SK-N-SH (cell line): ENCODE measurements around the gene KCTD8. TPM values are rescaled to one million over a fixed set of nuclear protein-coding genes. Genes with fewer than 3 reads are reported as not detected.

Source experiments
- CTCF ChIA-PET: fragments of 300-600, 350-600 bp; formaldehyde crosslinking; extraction: SDS; loops from one replicate; lab custom pipeline; 2021; lab: Yijun Ruan, JAX
- POLR2A ChIA-PET: fragments of 350-600 bp; sonication (Branson Sonifier 250); formaldehyde crosslinking; extraction: SDS; loops from one replicate; lab custom pipeline; 2020; ENCODE audit warnings: antibody characterized with exemption, inconsistent platforms; lab: Yijun Ruan, JAX
- DNase-seq: peaks from one replicate; pipeline ENCODE4 v3.0.0; 2012
- H2AFZ ChIP-seq: fragments of 200-600 bp; sonication (generic); 2 replicates; pipeline ENCODE4 v1.8.1; 2016; ENCODE audit warnings: antibody characterized with exemption, mild to moderate bottlenecking, low read depth
- H3F3A ChIP-seq: fragments of 200-600 bp; sonication (generic); replicated peaks from 2 replicates; pipeline ENCODE3; 2016; ENCODE audit warnings: antibody characterized with exemption, mild to moderate bottlenecking; ENCODE audit not compliant: insufficient read depth
- H3K27ac ChIP-seq, 2 experiments: fragments of 200-500 bp in 1 of 2; fragments of 200-600 bp in 1 of 2; sonication (Bioruptor generic) in 1 of 2; sonication (generic), shearing (Covaris generic) in 1 of 2; 2 replicates each; pipeline versions ENCODE4 v1.5.1 to v1.6.1; 2014 to 2016; ENCODE audit warnings: low read depth in 2 of 2, inconsistent platforms in 1 of 2, low read length in 1 of 2, mild to moderate bottlenecking in 1 of 2, mixed read lengths in 1 of 2
- H3K27me3 ChIP-seq: fragments of 200-600 bp; sonication (generic), shearing (Covaris generic); 2 replicates; pipeline ENCODE4 v1.6.1; 2016; ENCODE audit warnings: mixed run types; ENCODE audit not compliant: insufficient read depth
- H3K36me3 ChIP-seq, 2 experiments: fragments of 200-500 bp in 1 of 2; fragments of 200-600 bp in 1 of 2; sonication (Bioruptor generic) in 1 of 2; sonication (generic) in 1 of 2; replicated peaks in 1 of 2; 2 replicates each; pipeline versions ENCODE3 to v1.5.1; 2014 to 2016; ENCODE audit warnings: low read length in 1 of 2, mild to moderate bottlenecking in 1 of 2; ENCODE audit not compliant: insufficient read depth in 2 of 2, control insufficient read depth in 1 of 2
- H3K4me1 ChIP-seq, 2 experiments: fragments of 200-500 bp in 1 of 2; fragments of 200-600 bp in 1 of 2; sonication (Bioruptor generic) in 1 of 2; sonication (generic), shearing (Covaris generic) in 1 of 2; 2 replicates each; pipeline versions ENCODE4 v1.5.1 to v1.6.1; 2014 to 2016; ENCODE audit warnings: low read depth in 1 of 2, low read length in 1 of 2, mixed run types in 1 of 2; ENCODE audit not compliant: insufficient read depth in 2 of 2, control insufficient read depth in 1 of 2
- H3K4me2 ChIP-seq: fragments of 200-600 bp; sonication (generic), shearing (Covaris generic); 2 replicates; pipeline ENCODE4 v1.6.1; 2017; ENCODE audit warnings: mixed run types
- H3K4me3 ChIP-seq, 2 experiments: fragments of 200-500 bp in 1 of 2; fragments of 200-600 bp in 1 of 2; sonication (Bioruptor generic) in 1 of 2; sonication (generic), shearing (Covaris generic) in 1 of 2; 2 replicates each; pipeline versions ENCODE4 v1.5.1 to v1.8.1; 2014 to 2016; ENCODE audit warnings: low read depth in 2 of 2, inconsistent platforms in 1 of 2, low read length in 1 of 2, mild to moderate bottlenecking in 1 of 2, mixed read lengths in 1 of 2, moderate library complexity in 1 of 2
- H3K79me2 ChIP-seq: fragments of 200-600 bp; sonication (generic); 2 replicates; pipeline ENCODE4 v1.8.1; 2017; ENCODE audit warnings: mild to moderate bottlenecking; ENCODE audit not compliant: insufficient read depth
- H3K9ac ChIP-seq: fragments of 200-600 bp; sonication (generic); 2 replicates; pipeline ENCODE4 v1.6.1; 2017; ENCODE audit warnings: mixed run types
- H3K9me2 ChIP-seq: fragments of 200-600 bp; sonication (generic); 2 replicates; pipeline ENCODE4 v1.6.1; 2017; ENCODE audit warnings: mixed run types
- H3K9me3 ChIP-seq: fragments of 200-600 bp; sonication (generic); 2 replicates; pipeline ENCODE4 v1.6.1; 2017; ENCODE audit warnings: mixed run types, mild to moderate bottlenecking, moderate library complexity
- H4K20me1 ChIP-seq: fragments of 200-600 bp; sonication (generic); 2 replicates; pipeline ENCODE4 v1.6.1; 2017; ENCODE audit warnings: mild to moderate bottlenecking, mixed run types; ENCODE audit not compliant: insufficient read depth
- CTCF ChIP-seq: fragments of 200-600 bp; sonication (generic); IDR thresholded peaks from 2 replicates; pipeline ENCODE4 v1.6.1; 2017; ENCODE audit warnings: antibody characterized with exemption, mild to moderate bottlenecking, moderate library complexity
- ELF1 ChIP-seq: IDR thresholded peaks from 2 replicates; pipeline ENCODE4 v1.4.0; 2012
- FOXJ3 ChIP-seq: sonication (generic); formaldehyde crosslinking; IDR thresholded peaks from 2 replicates; pipeline ENCODE4 v1.5.1; 2020; ENCODE audit warnings: mild to moderate bottlenecking, missing genetic modification reagents
- IRF3 ChIP-seq: fragments of 150-350 bp; IDR thresholded peaks from 2 replicates; pipeline ENCODE4 v1.6.1; 2016; ENCODE audit warnings: mild to moderate bottlenecking, low read depth, low read length
- JUND ChIP-seq: IDR thresholded peaks from 2 replicates; pipeline ENCODE4 v1.4.0; 2012
- MAX ChIP-seq: IDR thresholded peaks from 2 replicates; pipeline ENCODE4 v1.4.0; 2012; ENCODE audit warnings: low read depth
- MXI1 ChIP-seq: IDR thresholded peaks from 2 replicates; pipeline ENCODE4 v1.6.1; 2012; ENCODE audit warnings: mild to moderate bottlenecking, low read depth, low read length, improper control_type of control experiment
- PBX3 ChIP-seq: IDR thresholded peaks from 2 replicates; pipeline ENCODE4; 2012
- RFX5 ChIP-seq: IDR thresholded peaks from 2 replicates; pipeline ENCODE4 v1.6.1; 2012; ENCODE audit warnings: mild to moderate bottlenecking, improper control_type of control experiment, low read length
- RXRA ChIP-seq: IDR thresholded peaks from 2 replicates; pipeline ENCODE4 v1.4.0; 2012; ENCODE audit warnings: low read depth, mild to moderate bottlenecking, borderline replicate concordance
- TAF1 ChIP-seq: IDR thresholded peaks from 2 replicates; pipeline ENCODE4 v1.6.1; 2012; ENCODE audit warnings: low read depth, mild to moderate bottlenecking, low read length, moderate library complexity, borderline replicate concordance
- TEAD4 ChIP-seq: IDR thresholded peaks from 2 replicates; pipeline ENCODE4 v1.4.0; 2012; ENCODE audit warnings: mild to moderate bottlenecking, borderline replicate concordance; ENCODE audit not compliant: insufficient read depth
- USF2 ChIP-seq: fragments of 150-350 bp; IDR thresholded peaks from 2 replicates; pipeline ENCODE4 v1.6.1; 2017; ENCODE audit warnings: antibody characterized with exemption, low read length, low read depth, borderline replicate concordance
- YY1 ChIP-seq: IDR thresholded peaks from 2 replicates; pipeline ENCODE4 v1.4.0; 2012; ENCODE audit warnings: low read depth, mild to moderate bottlenecking
- WGBS: methylation state at CpG from one replicate; pipeline ENCODE4 v1.1.6; 2017; ENCODE audit warnings: low lambda C conversion rate; 5-methylcytosine and 5-hydroxymethylcytosine counted together
- polyA plus RNA-seq, 3 experiments: library from polyadenylated mRNA; depleted of rRNA; stranded (reverse); fragments of >200 nt; gene quantifications; 2 replicates each; pipeline ENCODE4 v1.2.3, GENCODE V29; 2012

The KCTD8 gene
- polyA plus RNA-seq, 1 of the 3 experiments (the other 2 are of a cell fraction), result not detected

GRCh38 chr4:44421330-44422065, 27.1 kb downstream of the KCTD8 start:
- no peak overlapping the region for H3K4me3 ChIP-seq
- no peaks in the 10 kb centered on the region for H3K36me3 ChIP-seq
- 3% methylated on average over 2 of the region's 2 CpGs for WGBS
- H4K20me1 ChIP-seq, result no peaks in the 10 kb centered on the region
- H3K79me2 ChIP-seq, result no peaks in the 10 kb centered on the region
- H3K9me3 ChIP-seq, result no peaks in the 10 kb centered on the region
- no peaks in the 10 kb centered on the region for H3K27me3 ChIP-seq
- H3K9ac ChIP-seq, result no peak overlapping the region
- POLR2A ChIA-PET, result no interaction called here
- no peaks in the 10 kb centered on the region for H3K4me1 ChIP-seq
- TF ChIP-seq PBX3 (no peak), RXRA (no peak), MAX (no peak), MXI1 (no peak), CTCF (no peak), JUND (no peak), ELF1 (no peak), FOXJ3 (CRISPR knock-in tag) (no peak)
- H2AFZ ChIP-seq, result no peak overlapping the region
- CTCF ChIA-PET, result interaction anchor here (1.0 kb wide), 1 partner anchor 27 kb away, joined by 3 read pairs; the partner anchor contains the start of gene KCTD8
- no peak overlapping the region for H3K4me2 ChIP-seq
- H3K9me2 ChIP-seq, result no peaks in the 10 kb centered on the region
- H3K27ac ChIP-seq, result no peak overlapping the region
- no peaks in the 10 kb centered on the region for H3F3A ChIP-seq
- DNase-seq, result no peak

GRCh38 chr4:44415251-44415650, 33.4 kb downstream of the KCTD8 start:
- H3K27ac ChIP-seq, result no peak overlapping the region
- no peaks in the 10 kb centered on the region for H4K20me1 ChIP-seq
- H3K27me3 ChIP-seq, result no peaks in the 10 kb centered on the region
- no peaks in the 10 kb centered on the region for H3F3A ChIP-seq
- H3K4me1 ChIP-seq, result no peaks in the 10 kb centered on the region
- H3K4me2 ChIP-seq, result no peak overlapping the region
- no peaks in the 10 kb centered on the region for H3K9me2 ChIP-seq
- no peaks in the 10 kb centered on the region for H3K9me3 ChIP-seq
- no peaks in the 10 kb centered on the region for H3K36me3 ChIP-seq
- no peak for DNase-seq
- H3K79me2 ChIP-seq, result no peaks in the 10 kb centered on the region
- H3K4me3 ChIP-seq, result no peak overlapping the region
- no peak for TF ChIP-seq ELF1
- TF ChIP-seq TAF1, result no peak
- no peak for TF ChIP-seq RFX5
- TF ChIP-seq YY1, result no peak
- no peak for TF ChIP-seq TEAD4
- no peak for TF ChIP-seq IRF3
- no peak for TF ChIP-seq USF2
- no peak overlapping the region for H3K9ac ChIP-seq
- ChIA-PET CTCF (no interaction called here), POLR2A (no interaction called here)
- no peak overlapping the region for H2AFZ ChIP-seq
- WGBS, result 0% methylated on average over 1 of the region's 1 CpG
